Activated naive CD4-positive, alpha-beta T cell treated with anti-CD3 and anti-CD28 coated beads for 36 hours (primary cell): ENCODE data around the gene SPIN1. TPM values are rescaled to one million over a fixed set of nuclear protein-coding genes. Genes with fewer than 3 reads are reported as not detected.

ENCODE experiments used
- CTCF ChIA-PET: fragments of 350-600 bp; sonication (Branson Sonifier 250); formaldehyde crosslinking; loops from one replicate; lab custom pipeline; 2021; ENCODE audit warnings: antibody characterized with exemption; lab: Charles Lee
- DNase-seq: peaks from one replicate; pipeline ENCODE4 v3.0.0-alpha.2; 2020
- H3K27ac Mint-ChIP-seq: one replicate; pipeline ENCODE4 v1.8.0; 2021; ENCODE audit warnings: mild to moderate bottlenecking, mixed read lengths
- H3K27me3 Mint-ChIP-seq: one replicate; pipeline ENCODE4 v1.8.0; 2021; ENCODE audit warnings: low read depth, mixed read lengths
- H3K36me3 Mint-ChIP-seq: one replicate; pipeline ENCODE4 v1.8.0; 2021; ENCODE audit warnings: low read depth, mixed read lengths
- H3K4me1 Mint-ChIP-seq: one replicate; pipeline ENCODE4 v1.8.0; 2021; ENCODE audit warnings: low read depth, mixed read lengths
- H3K4me3 Mint-ChIP-seq: one replicate; pipeline ENCODE4 v1.8.0; 2021; ENCODE audit warnings: mild to moderate bottlenecking, moderate library complexity, mixed read lengths
- H3K9me3 Mint-ChIP-seq: one replicate; pipeline ENCODE4 v1.8.0; 2021; ENCODE audit warnings: mixed read lengths
- intact Hi-C: fragments of 100-400 bp; cut with micrococcal nuclease; formaldehyde crosslinking; loops from one replicate; pipeline ENCODE4 v1.15.1; 2023
- total RNA-seq, 2 experiments: library from RNA; stranded (reverse); gene quantifications; one replicate each; pipeline ENCODE4 v1.2.3, GENCODE V29; 2021

SPIN1 gene
- total RNA-seq, 2 experiments from 2014 or later: 20.2 to 21.4 TPM

- no peaks in the 10 kb centered on the region for H3K4me1 Mint-ChIP-seq
- intact Hi-C loops: no loop called here
- no peak overlapping the region for H3K4me3 Mint-ChIP-seq
- DNase-seq: no peak
- H3K36me3 Mint-ChIP-seq: no peaks in the 10 kb centered on the region
- no peak overlapping the region for H3K27ac Mint-ChIP-seq
- CTCF ChIA-PET: no interaction called here
- H3K9me3 Mint-ChIP-seq: no peaks in the 10 kb centered on the region
- H3K27me3 Mint-ChIP-seq: peaks cover 2% of the 10 kb centered on the region
These were observed 126.0 kb downstream of the SPIN1 start for GRCh38 chr9:88514247-88514646.

GRCh38 chr9:88521308-88521707, 133.1 kb downstream of the SPIN1 start:
- CTCF ChIA-PET: no interaction called here
- H3K27ac Mint-ChIP-seq: no peak overlapping the region
- intact Hi-C loops: no loop called here
- no peak for DNase-seq
- no peaks in the 10 kb centered on the region for H3K36me3 Mint-ChIP-seq
- peaks cover 10% of the 10 kb centered on the region for H3K27me3 Mint-ChIP-seq
- H3K4me1 Mint-ChIP-seq: no peaks in the 10 kb centered on the region
- no peaks in the 10 kb centered on the region for H3K9me3 Mint-ChIP-seq
- no peak overlapping the region for H3K4me3 Mint-ChIP-seq

GRCh38 chr9:88522360-88522759, 134.1 kb downstream of the SPIN1 start:
- CTCF ChIA-PET: no interaction called here
- no peak overlapping the region for H3K27ac Mint-ChIP-seq
- H3K9me3 Mint-ChIP-seq: no peaks in the 10 kb centered on the region
- H3K4me1 Mint-ChIP-seq: no peaks in the 10 kb centered on the region
- no peak for DNase-seq
- peaks cover 10% of the 10 kb centered on the region for H3K27me3 Mint-ChIP-seq
- no peak overlapping the region for H3K4me3 Mint-ChIP-seq
- no peaks in the 10 kb centered on the region for H3K36me3 Mint-ChIP-seq
- intact Hi-C loops: no loop called here

- H3K4me3 Mint-ChIP-seq: no peak overlapping the region
- intact Hi-C loops: no loop called here
- DNase-seq: no peak
- H3K36me3 Mint-ChIP-seq: no peaks in the 10 kb centered on the region
- no peaks in the 10 kb centered on the region for H3K4me1 Mint-ChIP-seq
- H3K9me3 Mint-ChIP-seq: no peaks in the 10 kb centered on the region
- CTCF ChIA-PET: no interaction called here
- peaks cover 10% of the 10 kb centered on the region for H3K27me3 Mint-ChIP-seq
- no peak overlapping the region for H3K27ac Mint-ChIP-seq
These were observed 134.8 kb downstream of the SPIN1 start for GRCh38 chr9:88523056-88523455.

GRCh38 chr9:88524911-88525310, 136.7 kb downstream of the SPIN1 start:
- Mint-ChIP-seq H3K4me3 (no peak overlapping the region), H3K4me1 (no peaks in the 10 kb centered on the region), H3K9me3 (no peaks in the 10 kb centered on the region), H3K27me3 (peaks cover 6% of the 10 kb centered on the region), H3K27ac (no peak overlapping the region), H3K36me3 (no peaks in the 10 kb centered on the region)
- CTCF ChIA-PET: no interaction called here
- intact Hi-C loops: no loop called here
- no peak for DNase-seq

GRCh38 chr9:88527618-88528017, 139.4 kb downstream of the SPIN1 start:
- no peaks in the 10 kb centered on the region for H3K9me3 Mint-ChIP-seq
- peaks cover 4% of the 10 kb centered on the region for H3K4me1 Mint-ChIP-seq
- intact Hi-C loops: no loop called here
- no peaks in the 10 kb centered on the region for H3K36me3 Mint-ChIP-seq
- DNase-seq: no peak
- no peak overlapping the region for H3K4me3 Mint-ChIP-seq
- H3K27ac Mint-ChIP-seq: no peak overlapping the region
- peaks cover 9% of the 10 kb centered on the region for H3K27me3 Mint-ChIP-seq
- CTCF ChIA-PET: no interaction called here

Other genes with a start within 250 kb of the SPIN1 start
- gene SPATA31C2, start 250.0 kb upstream of the SPIN1 start, total RNA-seq: not detected
- not detected for gene NXNL2, start 146.7 kb downstream of the SPIN1 start, total RNA-seq